Measurements from ENCODE around the gene RBM18.

DNA sequence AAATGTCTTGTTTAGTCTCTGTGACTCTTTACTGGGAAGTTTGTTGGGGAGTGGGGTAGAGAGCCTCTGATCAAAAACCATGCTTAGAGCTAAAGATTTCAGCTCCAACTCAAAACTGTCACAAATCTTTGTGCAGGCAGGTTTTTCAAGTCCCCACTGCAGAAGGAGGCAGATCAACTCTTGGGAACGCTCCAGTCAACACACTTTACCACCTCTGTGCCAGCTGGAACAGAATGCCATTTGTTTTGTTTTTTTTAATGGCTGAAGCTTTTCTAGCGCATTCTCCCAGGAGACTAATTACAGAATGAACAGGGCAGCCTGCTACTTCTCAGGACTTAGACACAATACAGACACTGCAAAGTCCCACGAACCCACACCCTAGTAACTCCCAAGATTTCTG is 18.0 kb downstream of the RBM18 start:
- TF ChIP-seq YY1 (IDR thresholded peaks at IDR 0.05; ENCODE audit: insufficient read depth, insufficient read length) (no peak), SUZ12 (IDR thresholded peaks at IDR 0.05; ENCODE audit: extremely low read depth, insufficient read depth, insufficient read length) (no peak), ZNF274 (IDR thresholded peaks at IDR 0.05; ENCODE audit: low read depth, low read length) (no peak)
